GM12878 (cell line): Measurements from ENCODE around the gene SMPDL3A. TPM values are rescaled to one million over a fixed set of nuclear protein-coding genes. Genes with fewer than 3 reads are reported as not detected.

Source experiments
- CBFB ChIP-seq: IDR thresholded peaks from 2 replicates; pipeline ENCODE4 v1.6.1; 2016; ENCODE audit warnings: antibody characterized with exemption, low read depth
- CHD4 ChIP-seq: fragments of 200-600 bp; sonication (generic); IDR thresholded peaks from 2 replicates; pipeline ENCODE4 v1.6.1; 2016; ENCODE audit warnings: mild to moderate bottlenecking
- GABPA ChIP-seq: IDR thresholded peaks from 2 replicates; pipeline ENCODE4 v1.6.1; 2014; ENCODE audit warnings: antibody characterized with exemption, low read depth, mild to moderate bottlenecking, inconsistent platforms
- HCFC1 ChIP-seq: fragments of 150-350 bp; IDR thresholded peaks from 2 replicates; pipeline ENCODE4 v1.6.1; 2014; ENCODE audit warnings: low read length
- NFYA ChIP-seq: IDR thresholded peaks from 2 replicates; pipeline ENCODE4 v1.6.1; 2011; ENCODE audit warnings: low read depth, mild to moderate bottlenecking, low read length, improper control_type of control experiment, borderline replicate concordance
- NR2C2 ChIP-seq: IDR thresholded peaks from 2 replicates; pipeline ENCODE4 v1.6.1; 2011; ENCODE audit warnings: borderline replicate concordance, low read depth; ENCODE audit not compliant: control insufficient read depth, insufficient read length
- PAX5 ChIP-seq: IDR thresholded peaks from 2 replicates; pipeline ENCODE4 v1.6.1; 2011; ENCODE audit warnings: low read depth, low read length, borderline replicate concordance
- POLR2A ChIP-seq: IDR thresholded peaks from 2 replicates; pipeline ENCODE4 v1.6.1; 2011; ENCODE audit warnings: low read depth, mild to moderate bottlenecking, low read length
- RUNX3 ChIP-seq: IDR thresholded peaks from 2 replicates; pipeline ENCODE4 v1.6.1; 2012; ENCODE audit warnings: low read length, inconsistent platforms
- SMARCA5 ChIP-seq: fragments of 450-650 bp; IDR thresholded peaks from 2 replicates; pipeline ENCODE4 v1.6.1; 2017; ENCODE audit warnings: mild to moderate bottlenecking
- SPI1 ChIP-seq: IDR thresholded peaks from 2 replicates; pipeline ENCODE4 v1.6.1; 2011; ENCODE audit warnings: low read depth, mild to moderate bottlenecking, low read length, moderate library complexity, borderline replicate concordance; ENCODE audit not compliant: insufficient read depth
- TCF3 ChIP-seq: IDR thresholded peaks from 2 replicates; pipeline ENCODE4 v1.6.1; 2012; ENCODE audit warnings: low read depth, mild to moderate bottlenecking, low read length, borderline replicate concordance; ENCODE audit not compliant: insufficient read depth
- polyA plus RNA-seq, 11 experiments: library from polyadenylated mRNA; depleted of rRNA in 4 of 11; unstranded in 6 of 11; stranded (reverse) in 5 of 11; fragments of >200 nt; fragmentation: Nextera tagmentation in 4 of 11; fragmentation: Illumina TruSeq in 1 of 11; extraction: Ambion mirVana in 4 of 11; extraction: Trizol in 1 of 11; gene quantifications; 1 replicate in 1 of 11; 2 replicates in 10 of 11; pipeline versions ENCODE4 v1.2.1 to v1.2.3, GENCODE V29; 2011 to 2016; ENCODE audit warnings: inconsistent platforms in 2 of 11, missing spikeins in 2 of 11, low read depth in 1 of 11
- total RNA-seq, 4 experiments: library from RNA; depleted of rRNA in 3 of 4; stranded (reverse); fragments of >200 nt in 3 of 4; fragmentation: Illumina TruSeq in 1 of 4; extraction: Trizol in 1 of 4; gene quantifications; 2 replicates each; pipeline versions ENCODE4 v1.2.1 to v1.2.3, GENCODE V29; 2013 to 2021
- TF ChIP-seq, protein P1 (sequence below): fragments of 450-650 bp; IDR thresholded peaks from 2 replicates; pipeline ENCODE4 v1.6.1; 2016; ENCODE audit warnings: mild to moderate bottlenecking
- TF ChIP-seq, protein P2 (sequence below): IDR thresholded peaks from 2 replicates; pipeline ENCODE4 v1.6.1; 2011; ENCODE audit warnings: borderline replicate concordance, low read depth, mild to moderate bottlenecking, moderate library complexity, low read length; ENCODE audit not compliant: insufficient read depth, poor library complexity, severe bottlenecking
- TF ChIP-seq, protein P3 (sequence below): fragments of 150-350 bp; IDR thresholded peaks from 2 replicates; pipeline ENCODE4 v1.6.1; 2016; ENCODE audit warnings: low read depth, low read length
- TF ChIP-seq, protein P4 (sequence below): fragments of 450-650 bp; IDR thresholded peaks from 2 replicates; pipeline ENCODE4 v1.6.1; 2017; ENCODE audit warnings: borderline replicate concordance
- TF ChIP-seq, protein P5 (sequence below): fragments of 450-650 bp; IDR thresholded peaks from 2 replicates; pipeline ENCODE4 v1.6.1; 2017; ENCODE audit warnings: mild to moderate bottlenecking

Gene SMPDL3A
- total and polyA plus RNA-seq, 10 of the 15 experiments (the other 5 are each of a cell fraction or from before 2014, with no cell fraction given), result 0.05 to 0.91 (median 0.09) TPM; not detected in 3

GRCh38 chr6:122790423-122791309 is 1.6 kb downstream of the SMPDL3A start (continued):
- TF ChIP-seq GABPA (no peak), CBFB (no peak), NR2C2 (no peak), PAX5 (no peak), SMARCA5 (no peak), CHD4 (no peak), TCF3 (no peak), RUNX3 (no peak), POLR2A (no peak), NFYA (no peak), SPI1 (no peak), HCFC1 (no peak)
- TF ChIP-seq, protein P1, sequence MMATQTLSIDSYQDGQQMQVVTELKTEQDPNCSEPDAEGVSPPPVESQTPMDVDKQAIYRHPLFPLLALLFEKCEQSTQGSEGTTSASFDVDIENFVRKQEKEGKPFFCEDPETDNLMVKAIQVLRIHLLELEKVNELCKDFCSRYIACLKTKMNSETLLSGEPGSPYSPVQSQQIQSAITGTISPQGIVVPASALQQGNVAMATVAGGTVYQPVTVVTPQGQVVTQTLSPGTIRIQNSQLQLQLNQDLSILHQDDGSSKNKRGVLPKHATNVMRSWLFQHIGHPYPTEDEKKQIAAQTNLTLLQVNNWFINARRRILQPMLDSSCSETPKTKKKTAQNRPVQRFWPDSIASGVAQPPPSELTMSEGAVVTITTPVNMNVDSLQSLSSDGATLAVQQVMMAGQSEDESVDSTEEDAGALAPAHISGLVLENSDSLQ, result peak; percentile 30; the same call in 1 of the 2 replicates
- TF ChIP-seq, protein P2, sequence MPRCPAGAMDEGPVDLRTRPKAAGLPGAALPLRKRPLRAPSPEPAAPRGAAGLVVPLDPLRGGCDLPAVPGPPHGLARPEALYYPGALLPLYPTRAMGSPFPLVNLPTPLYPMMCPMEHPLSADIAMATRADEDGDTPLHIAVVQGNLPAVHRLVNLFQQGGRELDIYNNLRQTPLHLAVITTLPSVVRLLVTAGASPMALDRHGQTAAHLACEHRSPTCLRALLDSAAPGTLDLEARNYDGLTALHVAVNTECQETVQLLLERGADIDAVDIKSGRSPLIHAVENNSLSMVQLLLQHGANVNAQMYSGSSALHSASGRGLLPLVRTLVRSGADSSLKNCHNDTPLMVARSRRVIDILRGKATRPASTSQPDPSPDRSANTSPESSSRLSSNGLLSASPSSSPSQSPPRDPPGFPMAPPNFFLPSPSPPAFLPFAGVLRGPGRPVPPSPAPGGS, result no peak
- TF ChIP-seq, protein P3, sequence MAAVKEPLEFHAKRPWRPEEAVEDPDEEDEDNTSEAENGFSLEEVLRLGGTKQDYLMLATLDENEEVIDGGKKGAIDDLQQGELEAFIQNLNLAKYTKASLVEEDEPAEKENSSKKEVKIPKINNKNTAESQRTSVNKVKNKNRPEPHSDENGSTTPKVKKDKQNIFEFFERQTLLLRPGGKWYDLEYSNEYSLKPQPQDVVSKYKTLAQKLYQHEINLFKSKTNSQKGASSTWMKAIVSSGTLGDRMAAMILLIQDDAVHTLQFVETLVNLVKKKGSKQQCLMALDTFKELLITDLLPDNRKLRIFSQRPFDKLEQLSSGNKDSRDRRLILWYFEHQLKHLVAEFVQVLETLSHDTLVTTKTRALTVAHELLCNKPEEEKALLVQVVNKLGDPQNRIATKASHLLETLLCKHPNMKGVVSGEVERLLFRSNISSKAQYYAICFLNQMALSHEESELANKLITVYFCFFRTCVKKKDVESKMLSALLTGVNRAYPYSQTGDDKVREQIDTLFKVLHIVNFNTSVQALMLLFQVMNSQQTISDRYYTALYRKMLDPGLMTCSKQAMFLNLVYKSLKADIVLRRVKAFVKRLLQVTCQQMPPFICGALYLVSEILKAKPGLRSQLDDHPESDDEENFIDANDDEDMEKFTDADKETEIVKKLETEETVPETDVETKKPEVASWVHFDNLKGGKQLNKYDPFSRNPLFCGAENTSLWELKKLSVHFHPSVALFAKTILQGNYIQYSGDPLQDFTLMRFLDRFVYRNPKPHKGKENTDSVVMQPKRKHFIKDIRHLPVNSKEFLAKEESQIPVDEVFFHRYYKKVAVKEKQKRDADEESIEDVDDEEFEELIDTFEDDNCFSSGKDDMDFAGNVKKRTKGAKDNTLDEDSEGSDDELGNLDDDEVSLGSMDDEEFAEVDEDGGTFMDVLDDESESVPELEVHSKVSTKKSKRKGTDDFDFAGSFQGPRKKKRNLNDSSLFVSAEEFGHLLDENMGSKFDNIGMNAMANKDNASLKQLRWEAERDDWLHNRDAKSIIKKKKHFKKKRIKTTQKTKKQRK, result no peak
- TF ChIP-seq, protein P4, sequence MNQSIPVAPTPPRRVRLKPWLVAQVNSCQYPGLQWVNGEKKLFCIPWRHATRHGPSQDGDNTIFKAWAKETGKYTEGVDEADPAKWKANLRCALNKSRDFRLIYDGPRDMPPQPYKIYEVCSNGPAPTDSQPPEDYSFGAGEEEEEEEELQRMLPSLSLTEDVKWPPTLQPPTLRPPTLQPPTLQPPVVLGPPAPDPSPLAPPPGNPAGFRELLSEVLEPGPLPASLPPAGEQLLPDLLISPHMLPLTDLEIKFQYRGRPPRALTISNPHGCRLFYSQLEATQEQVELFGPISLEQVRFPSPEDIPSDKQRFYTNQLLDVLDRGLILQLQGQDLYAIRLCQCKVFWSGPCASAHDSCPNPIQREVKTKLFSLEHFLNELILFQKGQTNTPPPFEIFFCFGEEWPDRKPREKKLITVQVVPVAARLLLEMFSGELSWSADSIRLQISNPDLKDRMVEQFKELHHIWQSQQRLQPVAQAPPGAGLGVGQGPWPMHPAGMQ, result no peak
- TF ChIP-seq, protein P5, sequence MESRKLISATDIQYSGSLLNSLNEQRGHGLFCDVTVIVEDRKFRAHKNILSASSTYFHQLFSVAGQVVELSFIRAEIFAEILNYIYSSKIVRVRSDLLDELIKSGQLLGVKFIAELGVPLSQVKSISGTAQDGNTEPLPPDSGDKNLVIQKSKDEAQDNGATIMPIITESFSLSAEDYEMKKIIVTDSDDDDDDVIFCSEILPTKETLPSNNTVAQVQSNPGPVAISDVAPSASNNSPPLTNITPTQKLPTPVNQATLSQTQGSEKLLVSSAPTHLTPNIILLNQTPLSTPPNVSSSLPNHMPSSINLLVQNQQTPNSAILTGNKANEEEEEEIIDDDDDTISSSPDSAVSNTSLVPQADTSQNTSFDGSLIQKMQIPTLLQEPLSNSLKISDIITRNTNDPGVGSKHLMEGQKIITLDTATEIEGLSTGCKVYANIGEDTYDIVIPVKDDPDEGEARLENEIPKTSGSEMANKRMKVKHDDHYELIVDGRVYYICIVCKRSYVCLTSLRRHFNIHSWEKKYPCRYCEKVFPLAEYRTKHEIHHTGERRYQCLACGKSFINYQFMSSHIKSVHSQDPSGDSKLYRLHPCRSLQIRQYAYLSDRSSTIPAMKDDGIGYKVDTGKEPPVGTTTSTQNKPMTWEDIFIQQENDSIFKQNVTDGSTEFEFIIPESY, result no peak
- TF ChIP-seq, all 136 proteins: peak for 6
